HepG2 (cell line): ENCODE results near the gene PRMT5. TPM values are rescaled to one million over a fixed set of nuclear protein-coding genes. Genes with fewer than 3 reads are reported as not detected.

Experiments
- ARID2 ChIP-seq: sonication (generic); formaldehyde crosslinking; IDR thresholded peaks from 2 replicates; pipeline ENCODE4 v1.8.1; 2022; ENCODE audit warnings: mild to moderate bottlenecking, missing genetic modification reagents, borderline replicate concordance
- CHD2 ChIP-seq: IDR thresholded peaks from 2 replicates; pipeline ENCODE4 v1.6.1; 2011; ENCODE audit warnings: low read depth, low read length, improper control_type of control experiment
- GABPA ChIP-seq, 2 experiments: IDR thresholded peaks; 2 replicates each; pipeline ENCODE4 v1.6.1; 2011 to 2016; ENCODE audit warnings: low read depth in 2 of 2, low read length in 1 of 2, missing biosample characterization in 1 of 2, missing genetic modification characterization in 1 of 2
- IRX3 ChIP-seq: sonication (generic); formaldehyde crosslinking; IDR thresholded peaks from 2 replicates; pipeline ENCODE4 v1.8.1; 2023; ENCODE audit warnings: mild to moderate bottlenecking, low read depth, missing genetic modification reagents, borderline replicate concordance
- NCOR1 ChIP-seq: fragments of 200-600 bp; sonication (generic); IDR thresholded peaks from 2 replicates; pipeline ENCODE4 v1.7.0; 2017; ENCODE audit warnings: antibody characterized with exemption, low read length, borderline replicate concordance
- NPAS2 ChIP-seq: sonication (generic); formaldehyde crosslinking; IDR thresholded peaks from 2 replicates; pipeline ENCODE4 v1.8.0; 2022; ENCODE audit warnings: mild to moderate bottlenecking, missing genetic modification reagents, borderline replicate concordance
- POLR2AphosphoS5 ChIP-seq: IDR thresholded peaks from 2 replicates; pipeline ENCODE4 v1.6.1; 2012; ENCODE audit warnings: low read depth, low read length
- REPIN1 ChIP-seq: sonication (generic); formaldehyde crosslinking; IDR thresholded peaks from 2 replicates; pipeline ENCODE4 v1.8.0; 2022; ENCODE audit warnings: missing genetic modification reagents, low read depth, mild to moderate bottlenecking, borderline replicate concordance
- SIN3B ChIP-seq: fragments of 150-350 bp; IDR thresholded peaks from 2 replicates; pipeline ENCODE4 v1.6.1; 2014; ENCODE audit warnings: low read length
- ZBTB3 ChIP-seq: sonication (generic); formaldehyde crosslinking; IDR thresholded peaks from 2 replicates; pipeline ENCODE4 v1.4.0; 2020; ENCODE audit warnings: low read depth, mild to moderate bottlenecking, moderate library complexity, missing genetic modification reagents, borderline replicate concordance
- ZFP1 ChIP-seq: IDR thresholded peaks from 2 replicates; pipeline ENCODE4 v1.6.1; 2016
- ZNF274 ChIP-seq: sonication (generic); formaldehyde crosslinking; IDR thresholded peaks from 2 replicates; pipeline ENCODE4 v1.5.1; 2020; ENCODE audit warnings: mild to moderate bottlenecking, missing genetic modification reagents
- ZNF350 ChIP-seq: sonication (generic); formaldehyde crosslinking; IDR thresholded peaks from 2 replicates; pipeline ENCODE4 v1.4.0; 2020; ENCODE audit warnings: mild to moderate bottlenecking, low read depth, missing genetic modification reagents, borderline replicate concordance
- ZNF543 ChIP-seq: sonication (generic); formaldehyde crosslinking; IDR thresholded peaks from 2 replicates; pipeline ENCODE4 v1.4.0; 2020; ENCODE audit warnings: mild to moderate bottlenecking, missing genetic modification reagents
- ZNF562 ChIP-seq: sonication (generic); formaldehyde crosslinking; IDR thresholded peaks from 2 replicates; pipeline ENCODE4 v1.8.0; 2022; ENCODE audit warnings: missing genetic modification reagents, borderline replicate concordance
- ZNF674 ChIP-seq: sonication (generic); formaldehyde crosslinking; IDR thresholded peaks from 2 replicates; pipeline ENCODE4 v1.5.0; 2020; ENCODE audit warnings: low read depth, mild to moderate bottlenecking, missing genetic modification reagents
- polyA plus RNA-seq, 8 experiments: library from polyadenylated mRNA; depleted of rRNA in 3 of 8; stranded (reverse) in 7 of 8; unstranded in 1 of 8; fragments of >200 nt; fragmentation: Illumina TruSeq in 4 of 8; extraction: Trizol in 4 of 8; gene quantifications; 2 replicates each; pipeline versions ENCODE4 v1.2.1 to v1.2.3, GENCODE V29; 2011 to 2016; ENCODE audit warnings: low read depth in 4 of 8, missing spikeins in 1 of 8, mixed read lengths in 1 of 8; ENCODE audit not compliant: insufficient read depth in 1 of 8
- total RNA-seq, 5 experiments: library from RNA; depleted of rRNA; stranded (reverse); fragments of >200 nt; fragmentation: Illumina TruSeq; extraction: Trizol; gene quantifications; 2 replicates each; pipeline ENCODE4 v1.2.3, GENCODE V29; 2016; ENCODE audit warnings: low read depth in 1 of 5
- TF ChIP-seq, protein P1 (sequence below): sonication (generic); formaldehyde crosslinking; IDR thresholded peaks from 2 replicates; pipeline ENCODE4 v1.8.1; 2023; ENCODE audit warnings: mild to moderate bottlenecking, missing genetic modification reagents
- TF ChIP-seq, protein P2 (sequence below): sonication (generic); formaldehyde crosslinking; conservative IDR thresholded peaks from 2 replicates; pipeline ENCODE4 v1.8.0; 2022; ENCODE audit warnings: missing genetic modification reagents
- TF ChIP-seq, protein P3 (sequence below): sonication (generic); formaldehyde crosslinking; IDR thresholded peaks from 2 replicates; pipeline ENCODE4 v1.5.1; 2020; ENCODE audit warnings: missing genetic modification reagents, mild to moderate bottlenecking, borderline replicate concordance
- TF ChIP-seq, protein P4 (sequence below): conservative IDR thresholded peaks from 2 replicates; pipeline ENCODE4 v1.6.1; 2018; ENCODE audit warnings: missing genetic modification reagents

PRMT5 gene
- total and polyA plus RNA-seq, 2 of the 13 experiments (the other 11 are each of a cell fraction or from before 2014, with no cell fraction given): 210 to 354 TPM

DNA sequence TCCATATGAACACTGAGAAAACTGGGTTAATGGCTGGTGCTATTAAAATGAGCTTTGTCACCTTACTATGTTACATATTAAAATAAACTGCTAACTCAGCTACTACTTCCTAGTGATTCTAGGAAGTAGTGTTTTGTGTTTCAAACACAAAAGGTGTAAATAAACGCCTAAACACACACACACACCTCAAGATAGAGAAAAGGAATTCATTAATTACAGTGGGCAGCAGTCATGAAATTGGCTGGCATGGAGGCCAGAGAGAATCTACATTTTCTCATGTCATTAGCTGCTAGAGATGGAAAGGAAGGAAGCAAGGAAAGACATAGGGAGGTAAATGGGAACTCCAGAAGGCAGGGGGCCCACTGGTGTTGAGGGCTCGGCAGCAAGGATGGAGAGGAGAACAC, 787 bp upstream of the PRMT5 start (continued):
- TF ChIP-seq ZNF350 (no peak), ZNF674 (CRISPR knock-in tag) (no peak; the same call in 1 of the 2 replicates), IRX3 (no peak), ARID2 (no peak), POLR2AphosphoS5 (no peak), NCOR1 (0 out of 2 replicates have a peak, but pooled peaks have one; percentile 7), ZNF274 (CRISPR knock-in tag) (no peak; the same call in 1 of the 2 replicates), NPAS2 (CRISPR knock-in tag) (0 out of 2 replicates have a peak, but pooled peaks have one; percentile 68), ZFP1 (no peak), ZNF543 (CRISPR knock-in tag) (no peak), GABPA (IDR thresholded peaks at IDR 0.05; ENCODE audit: low read depth, low read length) (no peak), GABPA (CRISPR knock-in tag; IDR thresholded peaks at IDR 0.05; ENCODE audit: low read depth) (no peak), SIN3B (no peak), CHD2 (no peak), REPIN1 (no peak), ZNF562 (CRISPR knock-in tag) (no peak), ZBTB3 (CRISPR knock-in tag) (0 out of 2 replicates have a peak, but pooled peaks have one; percentile 6)
- TF ChIP-seq, protein P1, sequence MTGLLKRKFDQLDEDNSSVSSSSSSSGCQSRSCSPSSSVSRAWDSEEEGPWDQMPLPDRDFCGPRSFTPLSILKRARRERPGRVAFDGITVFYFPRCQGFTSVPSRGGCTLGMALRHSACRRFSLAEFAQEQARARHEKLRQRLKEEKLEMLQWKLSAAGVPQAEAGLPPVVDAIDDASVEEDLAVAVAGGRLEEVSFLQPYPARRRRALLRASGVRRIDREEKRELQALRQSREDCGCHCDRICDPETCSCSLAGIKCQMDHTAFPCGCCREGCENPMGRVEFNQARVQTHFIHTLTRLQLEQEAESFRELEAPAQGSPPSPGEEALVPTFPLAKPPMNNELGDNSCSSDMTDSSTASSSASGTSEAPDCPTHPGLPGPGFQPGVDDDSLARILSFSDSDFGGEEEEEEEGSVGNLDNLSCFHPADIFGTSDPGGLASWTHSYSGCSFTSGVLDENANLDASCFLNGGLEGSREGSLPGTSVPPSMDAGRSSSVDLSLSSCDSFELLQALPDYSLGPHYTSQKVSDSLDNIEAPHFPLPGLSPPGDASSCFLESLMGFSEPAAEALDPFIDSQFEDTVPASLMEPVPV: no peak
- TF ChIP-seq, protein P2, sequence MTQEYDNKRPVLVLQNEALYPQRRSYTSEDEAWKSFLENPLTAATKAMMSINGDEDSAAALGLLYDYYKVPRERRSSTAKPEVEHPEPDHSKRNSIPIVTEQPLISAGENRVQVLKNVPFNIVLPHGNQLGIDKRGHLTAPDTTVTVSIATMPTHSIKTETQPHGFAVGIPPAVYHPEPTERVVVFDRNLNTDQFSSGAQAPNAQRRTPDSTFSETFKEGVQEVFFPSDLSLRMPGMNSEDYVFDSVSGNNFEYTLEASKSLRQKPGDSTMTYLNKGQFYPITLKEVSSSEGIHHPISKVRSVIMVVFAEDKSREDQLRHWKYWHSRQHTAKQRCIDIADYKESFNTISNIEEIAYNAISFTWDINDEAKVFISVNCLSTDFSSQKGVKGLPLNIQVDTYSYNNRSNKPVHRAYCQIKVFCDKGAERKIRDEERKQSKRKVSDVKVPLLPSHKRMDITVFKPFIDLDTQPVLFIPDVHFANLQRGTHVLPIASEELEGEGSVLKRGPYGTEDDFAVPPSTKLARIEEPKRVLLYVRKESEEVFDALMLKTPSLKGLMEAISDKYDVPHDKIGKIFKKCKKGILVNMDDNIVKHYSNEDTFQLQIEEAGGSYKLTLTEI (CRISPR knock-in tag): no peak
- TF ChIP-seq, protein P3, sequence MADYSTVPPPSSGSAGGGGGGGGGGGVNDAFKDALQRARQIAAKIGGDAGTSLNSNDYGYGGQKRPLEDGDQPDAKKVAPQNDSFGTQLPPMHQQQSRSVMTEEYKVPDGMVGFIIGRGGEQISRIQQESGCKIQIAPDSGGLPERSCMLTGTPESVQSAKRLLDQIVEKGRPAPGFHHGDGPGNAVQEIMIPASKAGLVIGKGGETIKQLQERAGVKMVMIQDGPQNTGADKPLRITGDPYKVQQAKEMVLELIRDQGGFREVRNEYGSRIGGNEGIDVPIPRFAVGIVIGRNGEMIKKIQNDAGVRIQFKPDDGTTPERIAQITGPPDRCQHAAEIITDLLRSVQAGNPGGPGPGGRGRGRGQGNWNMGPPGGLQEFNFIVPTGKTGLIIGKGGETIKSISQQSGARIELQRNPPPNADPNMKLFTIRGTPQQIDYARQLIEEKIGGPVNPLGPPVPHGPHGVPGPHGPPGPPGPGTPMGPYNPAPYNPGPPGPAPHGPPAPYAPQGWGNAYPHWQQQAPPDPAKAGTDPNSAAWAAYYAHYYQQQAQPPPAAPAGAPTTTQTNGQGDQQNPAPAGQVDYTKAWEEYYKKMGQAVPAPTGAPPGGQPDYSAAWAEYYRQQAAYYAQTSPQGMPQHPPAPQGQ: no peak
- TF ChIP-seq, protein P4, sequence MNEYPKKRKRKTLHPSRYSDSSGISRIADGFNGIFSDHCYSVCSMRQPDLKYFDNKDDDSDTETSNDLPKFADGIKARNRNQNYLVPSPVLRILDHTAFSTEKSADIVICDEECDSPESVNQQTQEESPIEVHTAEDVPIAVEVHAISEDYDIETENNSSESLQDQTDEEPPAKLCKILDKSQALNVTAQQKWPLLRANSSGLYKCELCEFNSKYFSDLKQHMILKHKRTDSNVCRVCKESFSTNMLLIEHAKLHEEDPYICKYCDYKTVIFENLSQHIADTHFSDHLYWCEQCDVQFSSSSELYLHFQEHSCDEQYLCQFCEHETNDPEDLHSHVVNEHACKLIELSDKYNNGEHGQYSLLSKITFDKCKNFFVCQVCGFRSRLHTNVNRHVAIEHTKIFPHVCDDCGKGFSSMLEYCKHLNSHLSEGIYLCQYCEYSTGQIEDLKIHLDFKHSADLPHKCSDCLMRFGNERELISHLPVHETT (CRISPR knock-in tag): no peak
